Activated naive CD4-positive, alpha-beta T cell treated with anti-CD3 and anti-CD28 coated beads, Interleukin-2, amount 10 ng/mL, durations not matched to agents 7 days and 5 days (primary cell): Measurements from ENCODE around the gene LSAMP.

ENCODE experiments used
- CTCF ChIA-PET: fragments of 350-600 bp; sonication (Branson Sonifier 250); formaldehyde crosslinking; loops from one replicate; lab custom pipeline; 2021; ENCODE audit warnings: antibody characterized with exemption; lab: Charles Lee
- DNase-seq: peaks from one replicate; pipeline ENCODE4 v3.0.0-alpha.2; 2020
- H3K27ac Mint-ChIP-seq: one replicate; pipeline ENCODE4 v1.8.0; 2021; ENCODE audit warnings: mild to moderate bottlenecking, moderate library complexity, mixed read lengths
- H3K27me3 Mint-ChIP-seq: one replicate; pipeline ENCODE4 v1.8.0; 2021; ENCODE audit warnings: mild to moderate bottlenecking, mixed read lengths
- H3K36me3 Mint-ChIP-seq: one replicate; pipeline ENCODE4 v1.8.0; 2021; ENCODE audit warnings: mixed read lengths
- H3K4me1 Mint-ChIP-seq: one replicate; pipeline ENCODE4 v1.8.0; 2021; ENCODE audit warnings: mixed read lengths
- H3K4me3 Mint-ChIP-seq: one replicate; pipeline ENCODE4 v1.8.0; 2021; ENCODE audit warnings: mild to moderate bottlenecking, moderate library complexity, mixed read lengths
- H3K9me3 Mint-ChIP-seq: one replicate; pipeline ENCODE4 v1.8.0; 2021; ENCODE audit warnings: mixed read lengths

LSAMP gene

DNA sequence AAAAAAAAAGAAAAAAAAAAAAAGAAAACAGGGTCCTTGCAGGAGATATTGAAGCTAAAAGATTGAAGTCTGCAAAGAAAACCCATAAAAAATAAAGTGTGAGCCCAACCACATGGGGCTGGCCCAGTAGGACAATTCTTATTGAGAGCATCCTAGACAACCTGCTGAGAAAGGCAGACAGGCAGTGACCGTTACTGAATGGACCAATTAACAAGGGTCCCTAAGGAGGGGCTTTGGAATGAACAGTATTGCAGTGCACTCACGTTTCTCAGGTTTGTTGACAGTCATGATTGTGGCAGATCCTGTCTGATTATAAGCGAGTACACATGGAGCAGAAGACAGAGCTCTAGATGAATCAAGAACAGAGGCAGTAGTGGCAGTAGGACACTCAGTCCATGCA, 168.6 kb downstream of the LSAMP start:
- Mint-ChIP-seq H3K9me3 (no peaks in the 10 kb centered on the region), H3K36me3 (no peaks in the 10 kb centered on the region), H3K27me3 (no peaks in the 10 kb centered on the region), H3K27ac (no peak overlapping the region), H3K4me1 (no peaks in the 10 kb centered on the region), H3K4me3 (no peak overlapping the region)
- CTCF ChIA-PET: no interaction called here
- DNase-seq: no peak

DNA sequence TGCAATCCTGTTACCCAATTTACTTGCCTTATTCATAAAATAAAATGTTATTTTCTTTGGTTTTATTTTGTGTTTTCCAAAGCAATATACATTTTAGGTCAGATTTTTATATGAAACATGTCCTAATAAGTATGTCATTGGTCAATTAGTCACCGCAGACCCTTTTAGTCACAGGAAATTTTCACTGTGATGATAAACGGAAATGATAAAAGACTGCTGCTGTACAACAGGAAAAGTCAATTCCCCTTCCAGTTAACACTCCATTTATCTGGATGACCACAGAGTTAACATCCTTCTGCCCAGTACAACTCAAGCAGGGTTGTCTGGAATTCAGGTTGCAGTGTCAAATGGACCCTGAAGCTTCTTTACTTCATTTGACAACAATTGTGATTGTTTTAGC, 175.2 kb downstream of the LSAMP start:
- Mint-ChIP-seq H3K27me3 (no peaks in the 10 kb centered on the region), H3K4me1 (no peaks in the 10 kb centered on the region), H3K9me3 (no peaks in the 10 kb centered on the region), H3K4me3 (no peak overlapping the region), H3K36me3 (no peaks in the 10 kb centered on the region), H3K27ac (no peak overlapping the region)
- no peak for DNase-seq
- CTCF ChIA-PET: no interaction called here

DNA sequence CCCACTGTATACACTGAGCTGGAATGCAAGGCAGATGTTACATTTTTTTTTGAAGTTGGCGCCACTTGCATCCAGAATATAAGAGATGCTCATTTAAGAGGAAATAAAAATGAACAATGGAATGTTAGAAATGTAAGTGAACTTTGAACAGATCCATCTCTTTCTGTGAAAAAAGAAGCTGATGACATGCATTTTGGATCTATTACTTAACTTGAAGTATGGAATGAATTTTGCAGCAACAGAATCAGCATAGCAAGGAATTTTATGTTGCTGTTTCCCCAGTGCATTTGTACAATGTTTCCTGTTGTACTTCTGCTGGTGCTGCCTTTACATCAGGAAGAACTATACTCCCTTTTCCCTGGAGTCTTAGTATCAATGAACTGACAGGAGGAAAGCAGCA, 178.2 kb downstream of the LSAMP start:
- no peak overlapping the region for H3K4me3 Mint-ChIP-seq
- H3K27me3 Mint-ChIP-seq: no peaks in the 10 kb centered on the region
- no peak for DNase-seq
- no peak overlapping the region for H3K27ac Mint-ChIP-seq
- H3K4me1 Mint-ChIP-seq: no peaks in the 10 kb centered on the region
- no peaks in the 10 kb centered on the region for H3K9me3 Mint-ChIP-seq
- H3K36me3 Mint-ChIP-seq: no peaks in the 10 kb centered on the region
- CTCF ChIA-PET: no interaction called here

DNA sequence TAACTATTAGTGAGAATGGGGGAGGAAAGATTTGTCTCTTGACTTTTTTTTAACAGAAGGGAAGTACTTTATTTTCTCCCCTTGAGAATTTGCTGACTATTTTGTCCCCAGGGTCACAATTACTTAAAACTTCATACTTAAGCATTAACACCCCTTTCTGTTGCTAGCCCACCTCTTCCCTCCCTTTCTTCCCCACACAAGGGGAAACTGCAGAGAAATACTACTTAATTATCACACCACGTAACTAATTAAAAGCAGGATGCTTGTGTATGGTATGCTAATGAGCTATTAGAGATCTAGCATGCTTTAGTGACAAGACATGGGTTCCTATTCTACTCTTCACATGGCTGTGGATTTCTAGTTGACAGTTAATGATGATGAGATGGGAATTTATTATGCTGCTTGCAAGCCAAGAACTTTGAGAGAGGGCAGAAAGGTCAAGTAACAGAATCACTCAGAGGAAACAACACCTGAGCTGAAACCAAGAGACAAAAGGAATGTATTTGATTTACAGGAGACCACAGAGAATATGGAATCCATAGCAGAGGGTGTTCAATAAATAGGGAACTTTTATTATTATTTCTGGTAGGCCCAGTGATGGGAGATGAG, 179.2 kb downstream of the LSAMP start:
- Mint-ChIP-seq H3K4me1 (no peaks in the 10 kb centered on the region), H3K27ac (no peak overlapping the region), H3K27me3 (no peaks in the 10 kb centered on the region), H3K36me3 (no peaks in the 10 kb centered on the region), H3K4me3 (no peak overlapping the region), H3K9me3 (no peaks in the 10 kb centered on the region)
- DNase-seq: no peak
- CTCF ChIA-PET: no interaction called here

DNA sequence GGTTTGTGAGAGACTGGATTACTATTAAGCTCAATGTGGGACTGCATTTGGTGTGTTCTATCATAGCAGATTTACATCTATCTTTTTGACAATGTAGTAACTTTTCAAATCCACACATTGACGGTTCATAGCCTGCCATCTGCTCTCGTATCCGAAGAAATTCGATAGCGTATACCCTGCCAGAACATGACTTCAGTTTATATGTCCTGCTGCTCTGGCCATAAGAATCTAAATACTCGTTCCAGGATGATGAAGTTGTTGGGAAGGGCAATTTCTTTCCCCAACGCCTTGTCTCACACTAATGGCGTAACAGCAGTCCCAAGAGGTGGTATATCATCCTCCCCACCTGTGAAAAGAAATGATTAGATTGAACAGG, 180.0 kb downstream of the LSAMP start:
- H3K9me3 Mint-ChIP-seq: no peaks in the 10 kb centered on the region
- no peak for DNase-seq
- no peak overlapping the region for H3K4me3 Mint-ChIP-seq
- no peaks in the 10 kb centered on the region for H3K36me3 Mint-ChIP-seq
- H3K27ac Mint-ChIP-seq: no peak overlapping the region
- CTCF ChIA-PET: no interaction called here
- no peaks in the 10 kb centered on the region for H3K4me1 Mint-ChIP-seq
- no peaks in the 10 kb centered on the region for H3K27me3 Mint-ChIP-seq

DNA sequence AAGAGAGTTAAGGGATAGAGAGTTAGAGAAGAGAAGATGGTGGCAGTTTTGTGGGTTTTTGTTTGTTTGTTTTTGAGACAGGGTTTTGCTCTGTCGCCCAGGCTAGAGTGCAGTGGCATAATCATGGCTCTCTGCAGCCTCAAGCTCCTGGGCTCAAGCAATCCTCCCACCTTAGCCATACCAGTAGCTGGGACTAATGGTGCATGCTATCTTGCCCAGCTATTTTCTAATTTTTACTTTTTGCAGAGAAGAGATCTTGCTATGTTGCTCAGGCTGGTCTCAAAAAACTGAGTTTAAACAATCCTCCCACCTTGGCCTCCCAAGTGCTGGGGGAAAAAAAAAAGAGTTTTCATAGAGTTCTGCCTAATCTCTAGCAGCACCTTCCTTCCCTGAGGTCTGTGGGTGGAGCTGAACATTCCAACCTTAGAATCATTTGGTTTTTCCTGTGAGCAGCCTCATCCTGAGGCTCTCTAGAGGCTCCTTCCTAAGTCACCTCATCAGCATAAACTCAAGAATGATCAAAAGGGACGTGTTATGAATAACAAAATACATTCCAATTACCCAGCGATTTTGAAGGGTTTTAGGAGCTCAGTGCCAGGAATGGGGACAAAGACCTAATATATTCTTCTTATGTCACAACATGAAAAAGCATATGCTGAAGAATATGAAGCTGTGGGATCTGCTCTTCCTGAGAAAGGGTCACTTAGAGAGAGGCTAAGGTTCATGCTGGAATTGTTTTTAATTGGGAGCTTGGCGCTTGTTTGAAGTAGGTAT, 180.6 kb downstream of the LSAMP start:
- Mint-ChIP-seq H3K4me1 (no peaks in the 10 kb centered on the region), H3K9me3 (no peaks in the 10 kb centered on the region), H3K4me3 (no peak overlapping the region), H3K27me3 (no peaks in the 10 kb centered on the region), H3K27ac (no peak overlapping the region), H3K36me3 (no peaks in the 10 kb centered on the region)
- no peak for DNase-seq
- CTCF ChIA-PET: no interaction called here

DNA sequence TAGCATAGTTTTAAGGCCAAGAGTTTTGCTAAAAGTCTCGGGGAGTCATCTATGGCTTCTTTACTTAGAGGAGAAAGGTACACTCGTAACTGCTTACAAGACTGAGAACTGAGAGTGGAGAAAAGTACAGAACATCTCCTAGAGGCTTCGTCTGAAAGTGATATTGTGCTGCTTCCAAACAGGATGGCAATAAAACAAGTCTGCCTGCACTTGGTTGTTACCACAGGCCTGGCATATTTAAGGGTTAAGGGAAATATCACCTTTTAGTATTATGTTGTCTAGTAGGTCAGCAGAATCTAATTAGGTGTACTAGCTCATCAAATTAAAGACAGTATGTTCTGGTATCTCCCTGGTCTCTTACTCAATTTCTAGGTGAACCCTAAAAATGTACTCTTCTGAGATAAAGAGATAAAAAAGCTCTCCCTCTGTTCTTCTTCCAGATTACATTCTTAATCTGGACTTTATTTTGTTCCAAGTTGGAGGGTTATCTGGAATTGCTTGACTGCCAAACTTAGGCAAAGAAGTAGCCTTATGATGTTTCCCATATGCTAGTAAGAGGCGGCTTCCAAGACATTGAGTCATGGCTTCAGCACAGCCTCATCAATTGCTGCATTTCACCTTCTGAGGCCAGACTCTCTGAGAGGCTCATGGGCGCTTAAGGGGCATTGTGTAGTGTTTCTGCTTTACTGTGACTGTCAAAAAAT, 181.3 kb downstream of the LSAMP start:
- Mint-ChIP-seq H3K9me3 (no peaks in the 10 kb centered on the region), H3K36me3 (no peaks in the 10 kb centered on the region)

DNA sequence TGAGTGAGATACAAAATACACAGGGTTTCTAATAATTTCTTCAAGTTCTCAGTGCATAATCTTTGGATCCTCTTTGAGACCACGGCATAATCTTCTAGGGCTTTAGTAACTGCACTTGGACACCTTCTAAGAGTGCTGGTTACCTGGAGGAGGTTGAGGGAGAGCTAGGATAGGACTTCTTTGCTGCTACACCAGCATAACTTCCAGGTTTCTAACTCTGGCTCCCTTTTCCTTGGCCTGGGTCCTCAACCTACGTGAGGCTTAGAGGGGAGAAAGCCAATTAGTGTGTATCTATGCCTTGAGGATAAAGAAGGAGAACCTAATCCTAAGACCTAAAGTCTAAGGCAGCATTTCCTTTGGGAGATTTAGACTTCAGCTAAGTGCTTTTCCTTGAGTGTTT, 184.8 kb downstream of the LSAMP start:
- CTCF ChIA-PET: no interaction called here
- Mint-ChIP-seq H3K36me3 (no peaks in the 10 kb centered on the region), H3K27me3 (no peaks in the 10 kb centered on the region), H3K27ac (no peak overlapping the region), H3K4me1 (no peaks in the 10 kb centered on the region), H3K9me3 (no peaks in the 10 kb centered on the region), H3K4me3 (no peak overlapping the region)
- DNase-seq: no peak

More for the DNA sequence above, 181.3 kb downstream of the LSAMP start:
- H3K27ac Mint-ChIP-seq: no peak overlapping the region
- no peak for DNase-seq
- no peaks in the 10 kb centered on the region for H3K4me1 Mint-ChIP-seq
- CTCF ChIA-PET: no interaction called here
- H3K27me3 Mint-ChIP-seq: no peaks in the 10 kb centered on the region
- H3K4me3 Mint-ChIP-seq: no peak overlapping the region

DNA sequence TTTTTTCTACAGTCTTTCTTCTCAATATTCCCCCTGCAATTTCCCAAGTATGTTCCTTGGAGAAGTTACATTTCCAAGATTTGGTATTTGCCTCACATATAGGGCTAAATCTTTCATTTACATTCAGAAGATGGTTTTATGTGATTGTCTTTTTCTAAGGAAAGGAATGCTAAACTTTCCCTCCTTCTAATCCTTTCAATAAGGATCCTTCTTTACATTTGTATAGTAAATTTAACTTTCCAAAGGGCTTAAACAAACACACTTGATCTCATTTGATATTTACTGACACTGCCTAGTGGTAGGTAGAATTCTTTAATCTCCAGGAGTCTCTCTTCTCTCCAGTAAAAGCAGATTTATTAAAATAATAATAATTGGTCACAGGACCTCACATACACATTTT, 185.3 kb downstream of the LSAMP start:
- no peaks in the 10 kb centered on the region for H3K36me3 Mint-ChIP-seq
- H3K4me3 Mint-ChIP-seq: no peak overlapping the region
- DNase-seq: no peak
- H3K27me3 Mint-ChIP-seq: no peaks in the 10 kb centered on the region
- H3K27ac Mint-ChIP-seq: no peak overlapping the region
- no peaks in the 10 kb centered on the region for H3K4me1 Mint-ChIP-seq
- no peaks in the 10 kb centered on the region for H3K9me3 Mint-ChIP-seq
- CTCF ChIA-PET: no interaction called here

DNA sequence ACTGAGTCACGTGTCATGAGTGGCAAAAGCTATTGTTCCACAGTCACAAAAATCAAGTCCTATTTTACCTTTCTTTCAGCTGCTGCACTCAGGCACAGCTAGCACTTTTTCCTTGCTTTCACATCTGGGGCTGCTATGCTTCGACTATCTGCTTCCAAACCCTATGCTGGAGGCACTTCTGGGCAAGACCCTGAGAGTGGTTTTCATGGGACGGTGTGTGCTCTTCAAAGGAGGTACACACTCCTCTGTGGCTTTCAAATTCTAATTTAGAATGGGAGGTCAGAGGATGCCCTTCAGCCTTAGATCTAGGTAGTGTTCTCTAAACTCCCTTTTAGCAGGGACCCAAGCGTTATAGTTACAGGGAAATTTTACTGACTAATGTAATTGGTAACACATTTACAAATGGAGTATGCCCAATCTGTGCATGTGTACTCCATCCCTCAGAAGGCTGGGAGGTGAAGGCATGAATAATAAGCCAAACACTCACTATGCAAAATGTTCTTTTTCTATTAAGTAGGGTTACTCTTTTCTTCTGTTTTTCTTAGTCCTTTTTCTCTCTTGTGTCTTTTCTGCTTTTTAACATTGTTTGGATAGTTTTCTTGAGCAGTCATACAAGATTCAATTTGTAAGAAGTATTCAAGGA, 188.3 kb downstream of the LSAMP start:
- Mint-ChIP-seq H3K27ac (no peak overlapping the region), H3K4me1 (no peaks in the 10 kb centered on the region), H3K36me3 (no peaks in the 10 kb centered on the region), H3K4me3 (no peak overlapping the region), H3K9me3 (no peaks in the 10 kb centered on the region), H3K27me3 (no peaks in the 10 kb centered on the region)
- DNase-seq: no peak
- CTCF ChIA-PET: no interaction called here

DNA sequence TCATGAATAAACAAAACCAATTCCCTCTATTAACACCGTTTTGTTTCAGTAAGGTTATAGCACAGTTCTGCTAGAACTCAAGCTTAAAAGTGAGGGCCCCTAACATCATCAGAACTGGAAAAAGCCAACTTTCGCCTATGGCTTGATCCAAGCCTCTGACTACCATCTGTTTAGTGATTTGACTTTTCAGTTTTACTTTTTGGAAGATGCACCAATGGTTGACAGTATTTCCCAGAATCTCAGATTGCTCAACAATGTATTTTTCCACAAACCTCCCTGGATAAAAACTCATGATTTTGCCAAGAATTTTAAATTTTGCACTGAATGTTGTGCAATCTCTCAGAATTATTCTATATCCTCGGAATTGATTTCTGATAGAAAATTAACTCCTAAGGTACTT, 190.7 kb downstream of the LSAMP start:
- Mint-ChIP-seq H3K27ac (no peak overlapping the region), H3K27me3 (no peaks in the 10 kb centered on the region), H3K9me3 (no peaks in the 10 kb centered on the region), H3K4me1 (no peaks in the 10 kb centered on the region), H3K4me3 (no peak overlapping the region), H3K36me3 (no peaks in the 10 kb centered on the region)
- CTCF ChIA-PET: no interaction called here
- DNase-seq: no peak

DNA sequence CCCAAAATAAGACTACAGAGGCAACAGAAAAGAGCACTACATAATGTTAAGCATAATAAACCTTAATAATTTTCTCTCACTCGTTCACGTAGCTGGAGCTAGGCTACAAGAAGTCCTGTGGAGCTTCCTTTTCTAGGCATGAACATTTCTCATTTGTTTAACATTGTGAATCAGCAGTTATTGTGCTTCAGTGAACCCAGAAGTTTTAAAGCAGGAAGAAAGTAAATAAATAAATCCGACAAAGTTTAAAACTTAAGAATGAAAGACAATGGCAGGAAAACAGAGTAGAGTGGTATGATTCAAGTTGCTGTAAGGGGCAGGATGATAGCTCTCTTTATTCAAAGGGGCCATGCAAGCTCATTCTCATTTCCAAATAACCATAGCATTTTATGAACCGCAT, 191.8 kb downstream of the LSAMP start:
- Mint-ChIP-seq H3K27ac (no peak overlapping the region), H3K4me3 (no peak overlapping the region), H3K9me3 (no peaks in the 10 kb centered on the region), H3K36me3 (no peaks in the 10 kb centered on the region), H3K4me1 (no peaks in the 10 kb centered on the region), H3K27me3 (no peaks in the 10 kb centered on the region)
- CTCF ChIA-PET: no interaction called here
- DNase-seq: no peak

DNA sequence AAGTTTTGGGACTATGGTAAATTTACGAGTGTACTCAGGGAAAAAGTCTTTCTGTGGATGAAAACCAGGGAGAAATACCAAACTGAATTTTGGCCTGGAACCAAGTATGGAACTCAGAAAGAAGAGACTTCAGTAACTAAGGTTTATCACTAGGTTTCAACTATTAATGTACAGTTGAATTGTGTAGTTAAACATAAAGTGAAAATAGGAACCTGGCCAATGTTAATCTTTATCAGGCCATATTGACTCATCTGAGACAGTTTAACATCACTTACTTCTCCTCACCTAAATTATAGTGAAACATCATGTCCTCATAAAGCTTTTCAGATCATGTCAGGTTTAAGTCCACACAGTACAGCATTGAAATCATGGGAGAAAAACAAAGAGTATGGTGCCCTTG, 197.7 kb downstream of the LSAMP start:
- CTCF ChIA-PET: no interaction called here
- H3K27me3 Mint-ChIP-seq: no peaks in the 10 kb centered on the region
- H3K36me3 Mint-ChIP-seq: no peaks in the 10 kb centered on the region
- H3K27ac Mint-ChIP-seq: no peak overlapping the region
- no peak for DNase-seq
- H3K9me3 Mint-ChIP-seq: peaks cover 2% of the 10 kb centered on the region
- no peaks in the 10 kb centered on the region for H3K4me1 Mint-ChIP-seq
- no peak overlapping the region for H3K4me3 Mint-ChIP-seq

DNA sequence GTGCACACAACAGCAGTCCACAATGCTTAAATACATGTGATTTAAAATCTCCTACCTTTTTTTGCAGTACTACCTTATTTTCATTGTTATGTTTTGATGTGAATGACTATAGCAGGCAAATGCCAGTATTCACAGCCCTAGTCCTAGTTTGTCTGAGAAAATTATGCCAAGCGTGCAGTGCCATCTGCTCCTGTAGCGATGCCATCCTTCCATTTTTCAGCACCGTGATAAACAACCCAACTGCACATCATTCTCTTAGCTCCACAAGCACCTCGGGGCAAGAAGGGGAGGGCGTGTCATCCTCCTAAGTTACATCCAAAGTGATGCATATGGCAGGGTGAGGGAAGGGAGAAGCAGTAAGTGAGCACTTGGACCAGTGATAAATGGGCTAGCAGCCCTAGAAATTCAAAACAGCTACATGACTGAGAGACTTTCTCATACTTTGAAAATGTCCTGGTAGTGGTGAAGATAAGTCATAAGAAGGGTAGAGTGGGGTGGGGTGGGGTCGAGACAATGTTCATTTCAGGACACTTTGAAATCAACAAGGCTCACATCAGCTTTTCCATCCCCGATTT, 198.8 kb downstream of the LSAMP start:
- H3K4me3 Mint-ChIP-seq: no peak overlapping the region
- H3K27me3 Mint-ChIP-seq: no peaks in the 10 kb centered on the region
- peaks cover 2% of the 10 kb centered on the region for H3K9me3 Mint-ChIP-seq
- H3K27ac Mint-ChIP-seq: no peak overlapping the region
- no peaks in the 10 kb centered on the region for H3K4me1 Mint-ChIP-seq
- no peaks in the 10 kb centered on the region for H3K36me3 Mint-ChIP-seq
- CTCF ChIA-PET: no interaction called here
- no peak for DNase-seq
